Ureter (tissue), 1 donor: Measurements from ENCODE around the gene CTNS. TPM values are rescaled to one million over a fixed set of nuclear protein-coding genes. Genes with fewer than 3 reads are reported as not detected.

Source experiments
- total RNA-seq: library from RNA; stranded (reverse); gene quantifications from one replicate; pipeline ENCODE4 v1.2.4, GENCODE V29; 2023
- donor health status: DM: yes; HTN: yes; CAD: no.

CTNS gene
- total RNA-seq, 1 donor from 2014 or later: 11.7 TPM

Other genes with a start within 250 kb of the CTNS start
- not detected for gene OR1E1, start 238.3 kb upstream of the CTNS start, total RNA-seq
- not detected for gene OR3A3, start 225.4 kb upstream of the CTNS start, total RNA-seq
- gene OR1E2, start 202.9 kb upstream of the CTNS start, total RNA-seq: not detected
- gene SPATA22, start 164.9 kb upstream of the CTNS start, total RNA-seq: not detected
- gene ASPA, start 160.8 kb upstream of the CTNS start, total RNA-seq: 15.3 TPM
- 4.3 TPM for gene TRPV3, start 78.9 kb upstream of the CTNS start, total RNA-seq
- 9.0 TPM for gene TRPV1, start 27.3 kb upstream of the CTNS start, total RNA-seq
- 22.8 TPM for gene SHPK, start 510 bp upstream of the CTNS start, total RNA-seq
- 152 TPM for gene TAX1BP3, start 31.8 kb downstream of the CTNS start, total RNA-seq
- gene EMC6, start 32.1 kb downstream of the CTNS start, total RNA-seq: 24.3 TPM
- 3.0 TPM for gene P2RX5, start 59.4 kb downstream of the CTNS start, total RNA-seq
- gene HASPIN, start 87.1 kb downstream of the CTNS start, total RNA-seq: 0.31 TPM
- 28.5 TPM for gene ITGAE, start 164.4 kb downstream of the CTNS start, total RNA-seq
- 46.1 TPM for gene NCBP3, start 209.5 kb downstream of the CTNS start, total RNA-seq